HFF-Myc (cell line): Measurements from ENCODE around the gene GPX5.

ENCODE experiments used
- DNase-seq: peaks from one replicate; pipeline ENCODE4 v3.0.0-alpha.2; 2011; ENCODE audit warnings: low read depth; ENCODE audit errors: extremely low read depth
- H3K4me3 ChIP-seq: replicated peaks from 2 replicates; pipeline ENCODE4 v1.5.1; 2011; ENCODE audit warnings: low read depth, mild to moderate bottlenecking, control low read depth, low read length
- TF ChIP-seq, protein P1 (sequence below): IDR thresholded peaks from 2 replicates; pipeline ENCODE4 v1.5.1; 2012; ENCODE audit warnings: mild to moderate bottlenecking, low read depth, low read length, control low read depth; ENCODE audit errors: missing control alignments

The GPX5 gene, protein sequence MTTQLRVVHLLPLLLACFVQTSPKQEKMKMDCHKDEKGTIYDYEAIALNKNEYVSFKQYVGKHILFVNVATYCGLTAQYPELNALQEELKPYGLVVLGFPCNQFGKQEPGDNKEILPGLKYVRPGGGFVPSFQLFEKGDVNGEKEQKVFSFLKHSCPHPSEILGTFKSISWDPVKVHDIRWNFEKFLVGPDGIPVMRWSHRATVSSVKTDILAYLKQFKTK

DNA sequence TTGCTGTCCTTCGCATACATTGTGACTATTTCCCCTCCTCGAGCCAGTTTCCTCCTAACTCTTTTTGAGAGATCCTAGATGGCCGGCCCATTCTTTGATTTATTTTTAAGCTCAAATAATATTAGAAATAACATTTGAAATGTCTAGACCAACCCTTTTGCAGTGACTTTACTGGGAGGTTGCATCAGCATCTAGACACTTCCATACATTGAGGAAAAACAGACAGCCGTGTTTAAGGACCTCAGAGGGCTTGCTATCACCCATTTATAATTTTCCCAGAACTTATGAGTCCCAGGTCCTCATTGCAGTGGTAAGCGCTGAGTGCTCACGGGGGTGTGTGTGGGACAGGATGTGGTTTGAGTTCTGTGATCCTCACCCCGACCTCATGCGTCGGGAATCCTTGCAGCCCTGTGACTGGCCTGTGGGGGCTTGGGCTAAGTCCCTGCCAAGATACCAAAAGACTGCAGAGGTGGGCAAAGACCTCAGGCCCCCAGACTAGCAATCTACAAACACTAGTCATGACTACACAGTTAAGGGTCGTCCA, at the start of gene GPX5:
Gene GPX5, plus strand, starts transcription at position 386 of the 544 bp plus-strand sequence. Its CDS starts 133 bp downstream, at position 519.
- no peak for DNase-seq
- TF ChIP-seq, protein P1, sequence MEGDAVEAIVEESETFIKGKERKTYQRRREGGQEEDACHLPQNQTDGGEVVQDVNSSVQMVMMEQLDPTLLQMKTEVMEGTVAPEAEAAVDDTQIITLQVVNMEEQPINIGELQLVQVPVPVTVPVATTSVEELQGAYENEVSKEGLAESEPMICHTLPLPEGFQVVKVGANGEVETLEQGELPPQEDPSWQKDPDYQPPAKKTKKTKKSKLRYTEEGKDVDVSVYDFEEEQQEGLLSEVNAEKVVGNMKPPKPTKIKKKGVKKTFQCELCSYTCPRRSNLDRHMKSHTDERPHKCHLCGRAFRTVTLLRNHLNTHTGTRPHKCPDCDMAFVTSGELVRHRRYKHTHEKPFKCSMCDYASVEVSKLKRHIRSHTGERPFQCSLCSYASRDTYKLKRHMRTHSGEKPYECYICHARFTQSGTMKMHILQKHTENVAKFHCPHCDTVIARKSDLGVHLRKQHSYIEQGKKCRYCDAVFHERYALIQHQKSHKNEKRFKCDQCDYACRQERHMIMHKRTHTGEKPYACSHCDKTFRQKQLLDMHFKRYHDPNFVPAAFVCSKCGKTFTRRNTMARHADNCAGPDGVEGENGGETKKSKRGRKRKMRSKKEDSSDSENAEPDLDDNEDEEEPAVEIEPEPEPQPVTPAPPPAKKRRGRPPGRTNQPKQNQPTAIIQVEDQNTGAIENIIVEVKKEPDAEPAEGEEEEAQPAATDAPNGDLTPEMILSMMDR: no peak
- no peak within 1 kb of the TSS for H3K4me3 ChIP-seq

DNA sequence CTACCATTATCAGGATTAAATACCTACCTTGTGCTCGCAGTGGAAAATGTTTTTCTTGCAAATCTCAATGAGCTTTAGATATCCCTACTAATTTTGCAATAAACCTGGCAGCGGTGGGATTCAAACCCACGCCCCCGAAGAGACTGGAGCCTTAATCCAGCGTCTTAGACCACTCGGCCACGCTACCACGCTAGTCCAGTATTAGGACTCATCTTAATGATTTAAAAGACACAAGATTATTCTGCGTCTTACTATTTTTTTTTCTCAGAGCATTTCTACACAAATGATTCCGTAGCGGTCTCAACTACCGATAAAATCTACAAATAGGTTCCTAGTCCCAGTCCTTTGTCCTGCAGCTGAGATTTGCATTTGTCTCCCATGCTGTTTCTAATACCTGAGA, 47.2 kb upstream of the GPX5 start:
- TF ChIP-seq, protein P1: no peak

DNA sequence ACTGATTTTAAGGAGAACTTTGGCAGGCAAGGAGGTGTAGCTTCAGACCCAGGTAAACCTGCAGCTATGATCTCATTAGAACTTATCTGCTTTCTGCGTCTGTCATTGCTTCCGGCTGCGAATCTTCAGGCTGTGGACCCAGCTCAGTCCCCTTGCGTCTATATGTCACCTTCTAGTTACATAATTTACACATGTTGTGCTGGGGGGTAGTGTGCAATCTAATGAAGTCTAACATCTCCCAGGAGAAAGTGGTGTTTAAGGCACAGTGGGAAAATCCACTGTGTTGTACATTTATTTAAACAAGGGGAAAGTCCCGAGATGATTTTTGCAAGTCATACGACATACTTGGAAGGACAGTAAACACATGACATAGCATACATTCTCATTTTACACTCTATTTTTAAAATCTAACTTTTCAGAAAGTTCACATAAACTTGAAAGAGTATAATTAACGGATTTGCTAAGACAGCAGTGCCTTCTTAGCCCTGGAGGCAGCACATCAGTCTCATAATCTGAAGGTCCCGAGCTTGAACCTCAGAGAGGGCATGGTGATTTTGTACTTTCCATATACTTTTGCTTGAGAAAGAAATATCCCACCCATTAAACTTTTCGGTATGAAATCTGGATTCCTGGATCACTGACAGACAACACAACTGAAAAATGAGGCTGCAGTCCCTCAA, 45.3 kb upstream of the GPX5 start:
- TF ChIP-seq, protein P1: no peak
- H3K4me3 ChIP-seq: no peak overlapping the region
- no peak for DNase-seq

More for the DNA sequence above, 47.2 kb upstream of the GPX5 start:
- DNase-seq: no peak
- H3K4me3 ChIP-seq: no peak overlapping the region

DNA sequence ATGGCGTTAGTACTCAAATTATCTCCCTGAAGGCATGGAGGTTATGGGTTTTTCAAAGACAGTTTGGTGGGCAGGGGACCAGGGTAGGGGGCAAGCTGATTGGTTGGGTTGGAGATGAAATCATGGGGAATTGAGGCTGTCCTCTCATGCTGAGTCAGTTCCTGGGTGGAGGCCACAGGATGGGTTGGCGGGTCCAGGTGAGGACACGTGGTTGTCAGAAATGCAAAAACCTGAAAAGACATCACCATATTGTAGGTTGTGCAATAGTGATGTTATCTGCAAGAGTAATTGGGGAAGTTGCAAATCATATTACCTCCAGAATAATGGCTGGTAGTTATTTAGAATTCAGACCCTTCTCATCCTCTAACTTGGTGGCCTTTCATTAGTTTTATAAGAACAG, 40.2 kb upstream of the GPX5 start:
- DNase-seq: no peak
- no peak overlapping the region for H3K4me3 ChIP-seq
- TF ChIP-seq, protein P1: no peak

DNA sequence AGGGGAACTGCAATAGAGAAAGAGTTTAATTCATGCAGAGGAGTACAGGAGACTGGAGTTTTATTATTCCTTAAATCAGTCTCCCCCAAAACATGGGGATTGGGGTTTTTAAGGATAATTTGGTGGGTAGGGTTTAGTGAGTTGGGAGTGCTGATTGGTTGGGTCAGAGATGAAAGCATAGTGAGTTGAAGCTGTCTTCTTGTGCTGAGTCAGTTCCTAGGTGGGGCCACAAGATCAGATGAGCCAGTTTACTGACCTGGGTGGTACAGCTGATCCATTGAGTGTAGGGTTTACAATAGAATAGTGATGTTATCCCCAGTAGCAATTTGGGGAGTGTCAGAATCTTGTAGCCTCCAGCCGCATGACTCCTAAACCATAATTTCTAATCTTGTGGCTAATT, 39.1 kb upstream of the GPX5 start:
- TF ChIP-seq, protein P1: no peak
- no peak for DNase-seq
- no peak overlapping the region for H3K4me3 ChIP-seq

DNA sequence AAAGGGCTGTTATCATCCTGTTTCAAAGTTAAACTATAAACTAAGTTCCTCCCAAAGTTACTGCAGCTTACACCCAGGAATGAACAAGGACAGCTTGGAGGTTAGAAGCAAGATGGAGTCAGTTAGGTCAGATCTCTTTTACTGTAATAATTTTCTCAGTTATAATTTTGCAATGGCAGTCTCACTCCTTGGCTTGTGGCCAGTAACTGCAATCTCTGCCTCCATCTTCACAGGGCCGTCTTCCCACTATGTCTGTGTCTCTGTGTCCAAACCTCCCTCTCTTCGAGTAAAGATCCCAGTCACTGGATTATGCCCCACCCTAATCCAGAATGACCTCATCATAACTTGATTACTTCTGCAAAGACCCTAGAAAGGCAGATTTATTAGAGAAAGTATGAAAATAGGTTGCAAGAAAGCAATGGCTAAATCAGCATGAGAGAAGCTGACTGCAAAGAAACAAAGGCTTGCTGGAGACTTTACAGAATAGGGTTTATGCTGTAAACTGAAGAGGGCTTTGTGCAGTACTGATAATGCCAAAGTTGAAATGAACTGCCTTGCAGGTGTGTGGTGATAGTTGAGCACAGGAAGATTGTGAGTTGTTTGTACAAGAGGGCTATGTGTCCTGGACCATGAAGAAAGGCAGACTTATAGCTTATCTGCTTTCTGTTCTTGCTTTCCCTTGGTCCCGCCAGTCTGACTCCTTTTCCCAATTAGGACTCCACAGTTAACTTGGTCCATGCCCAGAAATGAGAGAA, 38.5 kb upstream of the GPX5 start:
- DNase-seq: no peak
- no peak overlapping the region for H3K4me3 ChIP-seq
- TF ChIP-seq, protein P1: no peak
